COR-L47 (cell line): ENCODE measurements around the gene RHBDF2.

ENCODE experiments used
- DNase-seq: peaks from one replicate; lab custom pipeline; 2025; lab: John Stamatoyannopoulos, UW

RHBDF2 gene

DNA sequence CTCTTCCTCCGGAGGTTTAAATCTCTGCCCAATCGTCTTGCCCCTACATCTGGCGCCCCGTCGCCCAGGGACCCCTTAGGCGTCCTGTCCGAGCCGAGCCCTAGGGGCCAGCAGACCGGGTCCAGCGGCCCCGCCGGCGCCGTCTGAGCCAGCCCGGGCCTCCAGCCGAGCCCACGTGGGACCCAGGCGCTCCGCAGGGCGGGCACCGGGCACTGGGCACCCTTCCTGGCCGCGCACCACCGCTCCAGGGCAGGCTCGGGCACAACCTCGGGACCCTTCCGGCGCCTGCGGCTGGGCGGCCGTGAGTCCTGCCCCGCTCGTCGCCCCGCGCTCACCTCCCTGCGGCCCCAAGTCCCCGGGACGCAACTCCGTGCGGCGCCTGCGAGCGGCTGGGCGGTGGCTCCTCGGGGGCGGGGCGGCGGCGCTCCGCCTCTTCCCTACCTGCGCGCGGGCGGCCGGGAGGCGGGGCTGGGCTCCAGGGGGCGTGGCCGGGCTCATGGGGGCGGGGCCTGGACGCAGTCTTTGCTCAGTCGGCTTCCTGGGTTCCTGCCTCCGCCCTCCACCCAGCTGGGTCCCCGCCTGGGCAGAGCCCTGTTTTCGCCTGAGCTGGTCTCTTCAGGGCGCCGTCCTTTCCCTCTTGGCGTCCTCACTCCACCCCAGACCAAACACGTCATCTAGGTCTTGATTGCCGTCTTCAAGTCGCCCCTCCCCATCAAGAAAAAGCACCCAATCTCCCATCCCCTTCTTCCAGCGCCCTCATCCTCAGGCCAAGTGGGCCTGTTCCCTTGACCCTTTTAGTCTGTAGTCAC is at the start of gene RHBDF2:
TSS of gene RHBDF2 (minus strand) at position 406 of the 809 bp plus-strand sequence. CDS start 19,899 bp downstream, outside the sequence.
- DNase-seq = peak; percentile 69

DNA sequence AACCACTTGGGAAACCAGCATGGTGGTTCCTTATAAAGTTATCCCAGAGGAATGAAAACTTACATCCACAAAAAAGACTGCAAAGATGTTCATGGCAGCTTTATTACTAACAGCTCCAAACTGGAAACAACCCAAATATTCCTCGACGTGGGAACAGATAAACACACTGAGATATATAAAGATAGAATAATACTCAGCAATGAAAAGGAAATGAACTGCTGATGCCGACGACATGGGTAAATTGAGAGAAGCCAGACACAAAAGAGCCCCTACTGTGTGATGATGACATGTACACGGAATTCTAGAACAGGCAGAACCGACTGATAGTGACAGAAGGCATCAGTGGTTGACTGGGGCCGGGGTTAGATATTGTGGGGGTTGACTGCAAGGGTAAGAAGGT is 48.3 kb upstream of the RHBDF2 start:
- DNase-seq = no peak

DNA sequence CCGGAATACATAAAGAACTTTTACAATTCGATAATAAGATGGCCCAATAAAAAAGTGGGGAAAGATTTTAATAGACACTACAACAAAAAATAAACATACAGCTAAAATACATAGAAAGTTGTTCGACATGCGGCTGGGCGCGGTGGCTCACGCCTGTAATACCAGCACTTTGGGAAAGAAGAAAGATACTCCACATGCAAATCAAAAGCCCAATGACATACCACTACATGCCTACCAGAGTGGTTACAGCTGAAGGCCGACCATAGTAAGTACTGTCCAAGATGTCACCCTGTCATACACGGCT is 47.9 kb upstream of the RHBDF2 start:
- no peak for DNase-seq

DNA sequence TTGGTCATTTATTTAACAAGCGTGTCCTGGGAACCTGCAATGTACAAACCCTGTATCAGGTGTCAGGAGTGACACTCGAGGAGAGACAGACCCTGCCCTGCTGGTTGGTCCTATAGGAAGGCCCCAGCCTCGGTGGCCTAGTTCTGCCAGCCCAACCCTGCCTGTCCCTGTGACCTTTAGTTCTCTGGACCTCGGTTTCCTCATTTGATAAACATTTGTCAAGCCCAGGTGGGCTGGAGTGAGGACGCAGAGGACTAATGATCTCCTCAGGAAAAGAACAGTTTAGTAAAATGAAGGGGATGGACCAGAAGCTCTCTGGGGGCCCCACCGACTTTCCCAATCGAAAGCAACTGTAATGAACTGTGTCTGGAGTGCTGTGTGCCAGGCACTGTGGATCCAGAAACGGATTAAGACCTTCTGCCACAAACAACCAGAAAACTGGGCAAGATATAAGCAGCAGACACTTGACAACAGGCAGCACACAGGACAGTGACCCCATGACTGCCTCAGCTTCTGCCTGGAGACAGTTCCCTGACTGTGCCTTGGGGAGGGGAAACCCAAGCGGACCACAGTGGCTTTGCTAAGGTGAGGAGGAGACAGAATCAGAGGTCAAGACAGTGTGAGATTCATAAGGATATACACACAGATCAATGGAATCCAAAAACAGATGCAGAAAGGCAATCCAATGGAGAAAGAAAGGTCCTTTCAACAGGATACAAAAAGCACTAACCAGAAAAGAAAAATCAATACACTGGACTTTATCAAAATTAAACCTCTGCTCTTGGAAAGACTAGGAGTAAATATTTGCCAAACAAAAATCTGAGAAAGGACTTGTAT is 47.4 kb upstream of the RHBDF2 start:
- no peak for DNase-seq

DNA sequence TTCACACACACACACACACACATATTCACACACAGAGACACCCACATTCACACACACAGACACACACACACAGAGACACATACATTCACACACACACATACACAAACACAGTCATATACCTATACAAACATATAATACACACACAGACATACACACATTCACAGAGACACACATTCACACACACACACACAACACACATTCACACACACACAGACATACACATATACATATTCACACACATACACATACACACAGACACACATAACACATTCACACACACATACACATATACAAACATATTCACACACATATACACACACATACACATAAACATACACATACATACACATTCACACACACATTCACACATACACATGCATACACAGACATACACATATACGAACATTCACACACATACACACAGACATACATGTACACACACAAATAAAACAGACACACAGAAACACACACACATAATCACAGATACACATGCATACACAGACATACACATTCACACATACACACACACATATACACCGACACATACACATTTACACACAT is 46.5 kb upstream of the RHBDF2 start:
- DNase-seq = no peak

DNA sequence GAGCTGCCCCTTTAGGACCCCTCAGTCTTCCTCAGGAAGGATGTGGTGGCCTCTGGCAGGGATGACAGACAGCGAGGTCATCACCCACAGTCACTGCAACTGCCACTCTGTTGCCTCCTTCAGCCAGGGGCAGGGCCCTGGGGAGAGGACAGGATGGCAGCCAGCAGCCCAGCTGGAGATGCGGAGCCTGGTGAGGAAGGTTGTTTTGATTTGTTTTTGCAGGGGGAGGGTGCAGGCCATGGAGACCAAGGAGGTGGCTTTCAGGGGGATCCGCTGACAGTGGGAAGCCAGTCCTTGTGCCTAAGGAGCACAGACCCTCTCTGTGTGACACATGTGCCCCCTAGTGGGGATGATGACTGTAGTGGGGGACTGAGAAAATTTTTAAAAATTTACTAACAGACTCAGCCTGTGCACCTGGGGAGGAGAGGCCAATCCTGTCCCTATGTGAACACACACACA is 46.0 kb upstream of the RHBDF2 start:
- DNase-seq = peak; percentile 71

DNA sequence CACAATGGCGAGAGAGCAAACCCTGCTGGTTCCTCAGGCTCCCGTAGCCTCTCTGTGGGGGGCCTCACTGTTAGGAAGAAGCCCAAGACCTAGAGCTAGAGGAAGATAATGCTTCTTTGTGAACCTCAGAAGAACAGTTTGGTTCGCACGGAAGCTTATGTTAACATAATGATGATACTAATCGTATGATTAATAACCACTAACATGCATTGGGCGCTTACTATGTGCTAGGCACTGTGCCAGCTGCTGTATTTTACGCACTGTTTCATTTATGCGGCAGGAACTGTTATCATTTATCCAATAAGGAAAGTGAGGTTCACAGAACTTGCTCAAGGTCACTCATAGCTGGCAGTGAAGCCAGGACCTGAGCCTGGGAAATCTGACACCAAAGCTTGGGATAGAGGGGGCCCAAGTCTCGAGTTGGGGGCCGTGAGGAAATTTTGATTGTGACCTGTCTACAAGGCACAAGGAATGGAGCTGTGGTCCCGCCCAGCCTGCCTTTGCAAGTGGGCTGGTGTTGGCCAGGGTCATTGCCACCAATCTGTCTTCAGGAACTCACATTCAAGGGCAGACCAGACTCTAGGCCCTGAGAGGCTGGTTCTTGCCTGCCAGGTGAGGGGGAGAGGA is 45.4 kb upstream of the RHBDF2 start:
- no peak for DNase-seq

DNA sequence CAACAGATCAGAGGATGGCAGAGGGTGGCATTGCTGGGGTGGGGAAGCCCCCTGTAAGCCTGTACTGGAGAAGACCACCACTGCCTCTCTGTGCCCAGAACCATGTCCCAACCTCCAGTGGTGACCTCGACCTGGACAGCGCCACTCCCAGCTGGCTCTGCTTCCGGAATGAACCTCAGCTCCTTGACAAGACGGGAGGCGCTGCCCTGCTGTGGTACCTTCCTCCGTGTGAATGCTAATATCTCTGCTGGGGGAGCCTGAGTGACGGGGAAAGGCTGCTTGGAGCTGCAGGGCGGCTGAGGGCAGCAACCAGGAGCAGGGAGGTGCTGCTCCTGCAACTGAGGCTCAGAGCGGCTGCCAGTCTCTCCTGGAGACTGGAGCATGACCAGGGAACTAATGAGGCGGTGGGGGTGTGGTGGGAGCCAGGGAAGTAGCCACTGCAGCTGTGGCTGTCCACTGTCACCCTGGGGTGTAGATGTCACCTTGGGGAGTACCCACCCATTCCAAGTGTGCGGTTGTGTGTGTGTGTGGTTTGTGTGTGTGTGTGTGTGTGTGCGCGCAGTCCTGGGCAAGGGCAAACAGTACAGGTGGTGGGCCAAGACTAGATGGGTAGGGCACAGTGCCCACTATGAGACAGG is 44.8 kb upstream of the RHBDF2 start:
- no peak for DNase-seq

DNA sequence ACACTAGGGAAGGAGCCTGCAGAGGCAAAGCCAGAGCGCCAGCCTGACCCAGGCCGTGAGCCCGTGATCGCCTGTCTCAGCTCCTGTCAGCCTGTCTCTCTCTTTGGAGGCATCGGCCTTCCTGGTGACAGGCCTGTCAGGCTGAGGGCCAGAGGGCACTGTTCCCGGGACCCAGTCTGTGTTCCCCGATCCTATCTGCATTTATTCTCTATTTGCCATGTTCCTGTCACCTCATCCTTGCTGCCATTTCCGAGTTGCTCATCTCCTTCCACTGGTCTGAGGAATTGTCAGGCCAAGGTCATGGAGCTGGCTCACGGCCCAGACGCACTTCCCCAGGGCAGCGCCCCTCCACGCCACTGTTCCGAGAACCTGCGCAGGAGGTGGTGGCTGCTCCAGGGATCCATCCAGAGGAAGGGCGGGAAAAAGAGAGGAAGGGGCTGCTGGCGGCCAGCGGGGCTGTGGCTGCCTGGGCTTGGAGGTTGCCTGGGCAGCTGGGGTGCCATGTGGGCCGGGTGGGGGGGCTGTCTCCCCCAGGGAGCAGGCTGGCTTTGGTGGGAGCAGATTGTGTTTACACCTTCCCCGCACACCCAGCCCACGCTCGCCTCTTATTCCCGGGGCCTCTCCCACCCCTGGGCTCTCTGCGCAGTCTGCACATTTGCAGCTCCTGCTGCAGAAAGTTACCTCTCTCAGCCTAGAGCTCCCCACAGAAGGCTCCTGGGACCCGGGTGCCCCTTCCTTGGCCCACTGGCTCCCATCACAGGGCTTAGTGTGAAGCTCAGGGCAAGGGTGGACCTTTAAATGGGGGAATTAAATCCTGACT is 43.5 kb upstream of the RHBDF2 start:
- DNase-seq = no peak

DNA sequence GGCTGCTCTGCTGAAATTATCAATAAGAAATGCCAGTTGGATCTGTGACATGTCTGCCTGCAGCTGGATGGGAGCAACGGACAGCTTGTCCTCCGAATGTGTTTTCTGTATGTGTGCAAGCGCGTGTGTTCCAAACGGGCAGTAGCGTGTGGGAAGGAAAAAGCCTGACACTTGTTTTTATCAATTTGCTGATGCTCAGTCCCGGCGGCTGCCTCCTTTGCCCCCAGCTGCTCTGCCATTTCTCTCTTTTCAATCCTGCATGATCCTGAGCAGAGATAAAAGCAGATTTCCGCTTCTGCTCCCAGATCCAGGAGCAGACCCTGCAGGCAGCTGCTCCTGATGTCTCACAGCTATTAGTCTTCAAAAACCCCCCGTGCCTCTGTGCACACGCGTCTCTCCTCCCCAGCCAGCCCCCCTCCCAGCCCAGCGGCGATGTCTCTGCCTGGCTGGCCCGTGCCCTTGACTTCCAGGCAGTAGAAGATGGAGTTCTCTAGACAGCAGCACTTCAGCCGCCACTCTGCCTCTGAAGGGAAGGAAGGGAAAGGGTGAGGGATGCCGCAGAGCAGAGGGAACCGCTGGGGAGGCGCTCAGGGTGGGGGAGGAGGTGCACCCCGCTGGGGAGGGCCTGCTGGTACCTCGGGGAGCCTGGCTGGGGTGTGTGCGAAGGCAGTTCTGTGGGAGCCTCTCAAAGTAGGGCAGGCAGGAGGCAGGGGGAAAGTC is 42.8 kb upstream of the RHBDF2 start:
- DNase-seq = no peak

DNA sequence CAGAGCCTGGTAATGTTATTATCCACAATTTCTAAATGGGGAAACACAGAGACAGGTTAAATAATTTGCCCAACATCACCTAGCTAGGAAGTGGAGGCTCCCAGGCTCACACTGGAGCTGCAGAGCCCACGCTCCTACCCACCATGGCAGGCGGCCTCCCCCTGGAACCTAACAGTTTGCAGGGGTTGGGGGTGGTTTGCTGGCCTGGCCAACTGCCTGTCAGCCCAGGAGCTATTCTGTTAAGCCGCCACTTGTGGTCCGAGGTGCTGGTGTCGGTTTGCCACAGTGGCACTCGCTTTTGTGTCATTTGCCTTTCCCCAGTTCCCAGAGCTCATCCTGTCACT is 42.2 kb upstream of the RHBDF2 start:
- DNase-seq = no peak

DNA sequence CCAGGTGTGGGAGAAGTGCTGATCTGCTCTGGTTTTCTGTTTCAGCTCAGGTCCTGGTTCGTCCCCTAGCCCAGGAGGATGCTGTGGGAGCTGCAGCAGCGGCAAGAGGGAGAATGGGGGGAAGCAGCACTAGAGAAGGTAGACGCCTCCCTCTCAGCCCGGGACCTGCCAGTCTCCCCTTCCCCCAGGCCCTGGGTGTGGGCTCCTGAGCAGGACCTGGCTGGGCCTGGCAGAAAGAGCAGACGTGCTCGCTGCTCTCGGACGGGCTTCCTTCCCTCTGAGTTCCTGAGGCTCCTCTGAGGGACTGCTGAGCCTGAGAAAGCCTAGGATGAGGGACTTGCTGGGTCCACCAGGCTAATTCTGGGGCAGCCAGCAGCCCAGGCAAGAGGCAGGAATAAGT is 41.8 kb upstream of the RHBDF2 start:
- no peak for DNase-seq

DNA sequence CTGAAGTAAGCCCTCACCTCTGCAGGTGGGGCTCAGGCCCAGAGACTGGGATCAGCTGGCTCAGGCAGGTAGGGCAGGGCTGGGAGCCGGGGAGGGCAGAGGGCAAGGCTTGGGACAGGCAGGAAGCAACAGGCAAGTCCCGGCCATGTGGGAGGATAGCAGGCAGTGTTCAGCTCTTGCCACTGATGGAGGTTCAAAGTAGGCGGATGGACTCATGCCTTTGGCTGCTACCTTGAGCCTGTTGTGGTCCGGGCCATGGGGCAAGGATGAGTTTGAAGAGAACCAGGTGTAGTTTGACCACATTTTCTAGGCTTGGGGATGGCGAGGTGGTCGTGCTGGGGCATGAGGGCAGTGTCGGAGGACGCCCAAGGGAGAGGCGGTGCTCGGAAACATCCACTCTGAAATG is 41.3 kb upstream of the RHBDF2 start:
- DNase-seq = no peak

DNA sequence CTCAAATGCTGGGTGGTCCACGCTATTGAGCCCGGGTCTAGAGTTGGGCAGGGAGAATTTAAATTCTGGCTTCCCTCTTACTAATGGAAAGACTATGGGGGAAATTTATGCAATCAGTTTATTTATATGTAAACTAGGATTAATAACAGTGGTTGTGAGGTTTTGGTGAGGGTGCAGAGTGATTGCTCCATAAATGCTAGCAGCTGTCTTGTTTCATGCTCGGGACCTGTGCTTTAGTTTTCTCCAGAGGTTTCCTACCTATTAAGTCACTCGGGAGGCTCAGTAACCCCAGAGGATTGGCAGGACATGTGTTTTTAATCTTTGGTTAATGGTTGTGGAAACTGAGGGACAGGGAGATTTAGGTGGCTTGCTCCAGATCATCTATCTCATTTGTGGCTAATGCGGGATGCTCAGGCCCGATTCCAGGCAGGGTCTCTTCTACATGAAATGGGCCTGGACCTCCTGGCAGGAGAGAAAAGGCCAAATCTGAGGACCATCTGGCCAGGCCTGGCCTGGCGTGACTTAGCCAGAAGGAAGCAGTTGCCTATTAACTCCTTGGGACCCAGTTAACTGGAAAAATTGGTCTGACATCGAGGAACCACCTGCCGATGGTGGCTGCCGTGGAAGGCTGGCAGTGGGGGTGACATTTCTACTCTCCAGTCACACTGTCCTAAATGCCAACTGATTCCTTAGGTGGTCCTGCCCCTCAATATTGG is 40.7 kb upstream of the RHBDF2 start:
- no peak for DNase-seq

DNA sequence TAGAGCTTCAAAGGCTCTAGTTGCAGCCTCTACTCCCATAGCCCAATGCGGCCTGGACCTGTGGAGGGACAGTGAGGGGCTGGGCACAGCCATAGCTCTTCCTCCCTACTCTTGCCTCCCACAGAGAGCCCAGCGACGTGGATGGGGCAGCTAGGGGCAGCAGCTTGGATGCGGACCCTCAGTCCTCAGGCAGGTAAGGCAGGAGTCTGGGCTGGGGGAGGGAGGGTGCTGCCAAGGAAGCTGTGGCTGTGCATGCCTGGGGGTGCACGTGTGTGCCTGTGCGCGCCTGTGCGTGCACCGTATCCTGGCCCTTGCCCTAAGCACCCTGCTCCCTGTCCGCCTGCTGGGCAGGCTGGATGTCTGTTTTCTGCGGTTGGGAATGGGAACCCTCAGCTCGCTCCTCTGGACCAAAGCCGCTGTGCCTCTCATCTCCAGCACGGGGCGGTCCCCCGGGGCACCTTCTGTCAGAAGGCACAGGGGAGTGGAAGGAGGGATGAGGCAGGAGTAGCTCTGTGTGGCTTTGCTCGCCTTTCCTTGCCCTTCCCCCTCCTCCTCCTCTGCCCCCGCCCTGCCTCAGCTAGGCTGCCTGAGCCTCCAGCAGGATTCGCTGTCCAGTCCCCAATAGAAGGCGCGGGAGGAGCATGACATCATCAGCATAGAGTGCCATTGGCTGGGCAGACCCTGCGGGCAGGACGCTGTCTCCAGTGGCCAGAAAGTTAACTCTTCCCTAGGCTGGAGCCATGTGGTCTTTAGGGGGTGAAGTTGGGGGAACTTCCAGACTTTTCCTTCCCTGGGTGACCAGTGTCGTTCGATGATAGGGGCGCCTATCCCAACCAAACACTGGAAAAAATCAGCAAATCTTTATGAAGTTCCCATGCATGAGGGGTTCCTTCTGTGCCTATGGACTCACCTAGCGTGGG is 39.4 kb upstream of the RHBDF2 start:
- peak; percentile 94 for DNase-seq

DNA sequence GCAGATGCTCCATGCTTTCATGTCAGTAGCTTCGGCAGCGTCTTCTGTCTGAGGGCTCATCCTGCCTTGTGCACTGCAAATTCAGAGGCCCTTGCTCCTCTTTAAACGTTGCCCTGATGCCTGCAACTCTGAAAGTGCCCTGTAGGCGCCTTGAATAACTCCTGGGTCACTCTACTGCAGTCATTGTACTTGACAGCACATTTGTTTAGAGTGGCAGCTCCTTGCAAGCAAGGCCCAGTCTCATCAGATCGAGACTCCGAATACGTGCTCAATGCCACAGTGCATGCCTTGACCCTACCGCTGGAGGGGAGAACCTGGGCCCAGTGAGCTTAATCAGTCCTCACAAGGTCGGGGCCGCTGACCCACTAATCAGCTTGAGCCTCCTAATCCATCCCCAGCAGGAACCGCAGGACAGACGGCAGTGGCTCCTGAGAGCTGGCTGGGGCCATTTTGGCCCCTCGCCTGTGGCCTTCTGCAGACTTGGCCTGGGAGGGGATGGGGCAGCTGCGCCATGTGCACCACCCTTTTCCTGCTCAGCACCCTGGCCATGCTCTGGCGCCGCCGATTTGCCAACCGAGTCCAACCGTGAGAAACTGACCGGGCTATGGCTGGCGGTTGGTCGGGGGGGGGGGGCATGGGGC is 38.5 kb upstream of the RHBDF2 start, which contains the start of gene PRCD:
TSS of gene PRCD (plus strand) at position 414 of the 641 bp plus-strand sequence. CDS start at position 512, 98 bp downstream.
- no peak for DNase-seq

DNA sequence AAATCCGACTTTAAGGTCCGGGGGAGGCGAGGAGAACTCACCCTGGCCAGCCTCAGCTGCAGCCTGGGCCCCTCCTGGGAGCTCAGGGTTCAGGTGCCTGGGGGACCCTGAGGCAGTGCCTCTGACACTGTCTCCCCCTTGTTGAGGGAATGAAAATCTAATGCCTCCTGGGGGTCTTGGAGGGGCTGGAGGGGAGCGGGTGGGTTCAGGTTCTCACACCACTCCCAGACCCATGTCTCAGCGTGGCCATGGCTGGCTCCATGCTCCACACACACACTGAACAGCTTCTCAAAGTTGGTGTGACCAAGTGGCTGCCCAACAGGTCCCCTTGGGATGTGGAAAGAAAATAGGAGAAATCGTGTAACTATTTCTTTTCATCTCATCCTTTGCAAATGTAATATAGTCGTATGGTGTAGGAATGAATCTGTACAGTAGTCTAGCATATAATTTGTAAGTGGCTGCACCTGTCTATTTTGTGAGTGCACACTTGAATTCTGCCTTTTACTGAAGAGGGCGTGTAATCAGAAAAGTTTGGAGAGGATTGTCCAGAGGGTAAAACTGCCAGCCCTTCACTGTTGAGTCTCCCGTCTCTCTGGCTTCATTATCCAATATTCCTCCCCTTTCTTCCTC is 37.8 kb upstream of the RHBDF2 start:
- DNase-seq = no peak
